ENCODE data around the gene GLG1. TPM values are rescaled to one million over a fixed set of nuclear protein-coding genes. Genes with fewer than 3 reads are reported as not detected.

Gene GLG1
- total RNA-seq, 2 donors from 2014 or later, result 96.9 to 98.3 TPM

- Histone ChIP-seq H3K4me1 (no peaks in the 10 kb centered on the region), H3K4me3 (no peak overlapping the region), H3K9ac (ENCODE audit: low read depth in 2 of 2, low read length in 2 of 2) (no peak overlapping the region), H3K27me3 (no peaks in the 10 kb centered on the region), H3K9me3 (no peaks in the 10 kb centered on the region), H3K27ac (no peak overlapping the region), H3K36me3 (peaks cover 25% of the 10 kb centered on the region)
- no peak for TF ChIP-seq CTCF (IDR thresholded peaks at IDR 0.05)
- intact Hi-C loops (cut with DNase I), result no loop called here
- no peak for DNase-seq
Measured at GRCh38 chr16:74472010-74472409, 134.9 kb downstream of the GLG1 start.

- H3K27me3 ChIP-seq, result no peaks in the 10 kb centered on the region
- no peak overlapping the region for H3K9ac ChIP-seq (ENCODE audit: low read depth in 2 of 2, low read length in 2 of 2)
- intact Hi-C loops (cut with DNase I), result no loop called here
- no peak overlapping the region for H3K4me3 ChIP-seq
- no peaks in the 10 kb centered on the region for H3K4me1 ChIP-seq
- H3K27ac ChIP-seq, result no peak overlapping the region
- H3K36me3 ChIP-seq, result peaks cover 28% of the 10 kb centered on the region
- no peak for DNase-seq
- no peaks in the 10 kb centered on the region for H3K9me3 ChIP-seq
- no peak for TF ChIP-seq CTCF (IDR thresholded peaks at IDR 0.05)
Measured at GRCh38 chr16:74469946-74470478, 136.9 kb downstream of the GLG1 start.

- Histone ChIP-seq H3K4me1 (no peaks in the 10 kb centered on the region), H3K27ac (no peak overlapping the region), H3K4me3 (no peak overlapping the region), H3K9me3 (no peaks in the 10 kb centered on the region), H3K36me3 (peaks cover 28% of the 10 kb centered on the region), H3K27me3 (no peaks in the 10 kb centered on the region), H3K9ac (ENCODE audit: low read depth in 2 of 2, low read length in 2 of 2) (no peak overlapping the region)
- no peak for TF ChIP-seq CTCF (IDR thresholded peaks at IDR 0.05)
- intact Hi-C loops (cut with DNase I), result no loop called here
- no peak for DNase-seq
Measured at GRCh38 chr16:74468807-74469525, 137.9 kb downstream of the GLG1 start.

- Histone ChIP-seq H3K36me3 (peaks cover 33% of the 10 kb centered on the region), H3K9me3 (no peaks in the 10 kb centered on the region), H3K4me3 (no peak overlapping the region), H3K9ac (ENCODE audit: low read depth in 2 of 2, low read length in 2 of 2) (no peak overlapping the region), H3K27ac (no peak overlapping the region), H3K4me1 (no peaks in the 10 kb centered on the region), H3K27me3 (no peaks in the 10 kb centered on the region)
- no peak for TF ChIP-seq CTCF (IDR thresholded peaks at IDR 0.05)
- no peak for DNase-seq
- intact Hi-C loops (cut with DNase I), result no loop called here
Measured at GRCh38 chr16:74466872-74467271, 140.0 kb downstream of the GLG1 start.

GRCh38 chr16:74465851-74466685 is 140.8 kb downstream of the GLG1 start:
- H3K4me1 ChIP-seq, result no peaks in the 10 kb centered on the region
- H3K27ac ChIP-seq, result no peak overlapping the region
- intact Hi-C loops (cut with DNase I), result no loop called here
- no peak for DNase-seq
- no peaks in the 10 kb centered on the region for H3K27me3 ChIP-seq
- H3K4me3 ChIP-seq, result no peak overlapping the region
- H3K36me3 ChIP-seq, result peaks cover 27% of the 10 kb centered on the region
- H3K9ac ChIP-seq (ENCODE audit: low read depth in 2 of 2, low read length in 2 of 2), result no peak overlapping the region
- TF ChIP-seq CTCF (IDR thresholded peaks at IDR 0.05), result no peak
- H3K9me3 ChIP-seq, result no peaks in the 10 kb centered on the region
